Measurements from ENCODE around the gene HEXD. TPM values are rescaled to one million over a fixed set of nuclear protein-coding genes. Genes with fewer than 3 reads are reported as not detected.

Gene HEXD
- total and polyA plus RNA-seq, 2 of the 8 experiments (the other 6 are each of a cell fraction or from before 2014, with no cell fraction given): 20.6 to 21.8 TPM

DNA sequence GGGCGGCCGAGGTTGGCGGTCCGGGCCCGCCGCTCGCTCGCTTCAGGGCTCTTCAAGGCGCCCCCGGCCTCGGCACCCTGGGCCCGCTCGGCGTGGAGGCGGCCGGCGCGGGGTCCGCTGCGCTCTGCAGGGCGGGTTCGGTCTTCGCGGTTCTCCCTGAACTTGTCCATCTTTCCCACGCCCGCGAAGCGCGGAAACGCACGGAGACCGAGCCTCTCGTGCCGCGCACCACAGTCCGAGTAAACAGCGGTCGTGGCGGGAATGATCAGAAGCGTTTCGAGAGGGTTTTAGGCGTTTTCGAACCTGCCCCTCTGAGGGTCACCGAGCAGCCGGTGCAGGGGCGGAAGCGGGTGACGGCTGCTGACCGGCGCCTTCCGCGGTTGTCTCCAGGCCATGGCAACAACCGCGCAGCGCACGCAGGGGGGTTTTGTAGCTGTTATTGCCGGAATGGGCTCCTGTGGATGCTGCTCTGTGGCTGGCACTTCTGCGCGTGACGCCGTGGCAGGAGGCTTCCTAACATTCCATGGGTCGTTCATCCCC lies 40.8 kb downstream of the HEXD start:
- H3K9me3 ChIP-seq (ENCODE audit: insufficient read depth in 2 of 2, low read depth in 1 of 2, low read length in 1 of 2): peaks cover 2 to 3% of the 10 kb centered on the region in 2 experiments; a peak in 2 of 4 replicates
- H3K23me2 ChIP-seq (ENCODE audit: low read depth, low read length): peaks cover 2% of the 10 kb centered on the region; the same call in 1 of the 2 replicates
- TF ChIP-seq KDM5A (IDR thresholded peaks at IDR 0.05; ENCODE audit: low read length): peak; percentile 41; the same call in 1 of the 2 replicates
- peak; percentile 12 for TF ChIP-seq CTBP2 (IDR thresholded peaks at IDR 0.05; ENCODE audit: borderline replicate concordance, insufficient read depth, insufficient read length, low read length)
- TF ChIP-seq SAP30 (IDR thresholded peaks at IDR 0.05; ENCODE audit: insufficient read depth, insufficient replicate concordance, low read length): peak; percentile 43
- peak; percentile 21; the same call in 1 of the 2 replicates for TF ChIP-seq BACH1 (IDR thresholded peaks at IDR 0.05; ENCODE audit: low read length)
- TF ChIP-seq TAF1 (IDR thresholded peaks at IDR 0.05; ENCODE audit: low read depth, low read length): no peak
- TF ChIP-seq ASH2L (IDR thresholded peaks at IDR 0.05; ENCODE audit: low read length): no peak
- TF ChIP-seq SIN3A (conservative IDR thresholded peaks at IDR 0.05 in 1 of 2, IDR thresholded peaks at IDR 0.05 in 1 of 2; ENCODE audit: low read depth in 1 of 2, low read length in 2 of 2): 0 out of 4 replicates have a peak, but pooled peaks of 1 of the 2 experiments have one; percentile 55
- peak overlapping the region; percentile 58 for H4K5ac ChIP-seq (ENCODE audit: insufficient read length, low read depth, low read length)
- FAIRE-seq (no peak), DNase-seq (ENCODE audit: low read depth in 1 of 2, low spot score in 2 of 2) (no peak)
- H3K4me3 ChIP-seq (ENCODE audit: extremely low read depth in 1 of 4, insufficient read depth in 2 of 4, low read depth in 3 of 4, low read length in 4 of 4): peak overlapping the region; percentile 77 to 86 (median 81)
- H4K20me1 ChIP-seq (replicated peaks in 1 of 2; ENCODE audit: control insufficient read depth in 1 of 2, insufficient read depth in 2 of 2, low read length in 2 of 2): peaks cover 3 to 11% of the 10 kb centered on the region in 2 experiments
- 0 out of 2 replicates have a peak, but pooled peaks cover 4% of the 10 kb centered on the region for H3K79me1 ChIP-seq (ENCODE audit: low read depth, low read length)
- peaks cover 0 to 3% of the 10 kb centered on the region in 2 experiments; a peak in 1 of 4 replicates for H3K79me2 ChIP-seq (ENCODE audit: control insufficient read depth in 1 of 2, insufficient read depth in 2 of 2, low read length in 2 of 2)
- POLR2A ChIA-PET (ENCODE audit: partially characterized antibody): interaction anchor here (0.7 to 1.8 kb wide), 2 partner anchors 20 to 25 kb away, joined by 3 to 5 read pairs; no protein-coding TSS in a partner anchor
- WGBS, 2 experiments (ENCODE audit: extremely low coverage in 1 of 2, insufficient coverage in 1 of 2, insufficient read length in 1 of 2, insufficient replicate concordance in 2 of 2, low coverage in 1 of 2, low lambda C conversion rate in 2 of 2, missing lambda C conversion rate in 1 of 2): 3% methylated on average over 47 of the region's 62 CpGs; no CpG with 5 or more reads in 1 of the 2 experiments
- no peak overlapping the region for H2BK12ac ChIP-seq (ENCODE audit: low read depth, low read length)
- H3K18ac ChIP-seq (ENCODE audit: extremely low read depth, low read length): no peak overlapping the region; the same call in 1 of the 2 replicates
- H3K23ac ChIP-seq (ENCODE audit: insufficient read length): no peak overlapping the region
- H2BK5ac ChIP-seq (ENCODE audit: low read depth, low read length): no peak overlapping the region
- no peak overlapping the region for H2AK5ac ChIP-seq (ENCODE audit: low read depth, low read length)
- H3K9ac ChIP-seq (replicated peaks in 1 of 4; ENCODE audit: extremely low read depth in 1 of 4, low read depth in 3 of 4, low read length in 3 of 4): peak overlapping the region; percentile 62 to 77 (median 68)
- H2BK15ac ChIP-seq (ENCODE audit: low read length): no peak overlapping the region
- CTCF ChIA-PET (ENCODE audit: partially characterized antibody): interaction anchor here (0.8 kb wide), 1 partner anchor 69 kb away, joined by 4 read pairs; no protein-coding TSS in a partner anchor
- no peak overlapping the region; the same call in 1 of the 2 replicates for H2AFZ ChIP-seq (ENCODE audit: low read length)
- no peak overlapping the region for H3K27ac ChIP-seq (ENCODE audit: low read depth, low read length)
- H3K4ac ChIP-seq (replicated peaks; ENCODE audit: insufficient read length, low read depth, low read length): no peak overlapping the region
- H3K27me3 ChIP-seq (replicated peaks in 1 of 4; ENCODE audit: control insufficient read depth in 3 of 4, extremely low read depth in 1 of 4, insufficient read depth in 3 of 4, low read length in 3 of 4): no peaks in the 10 kb centered on the region
- H3K56ac ChIP-seq (replicated peaks; ENCODE audit: insufficient read length, low read depth, low read length): peak overlapping the region; percentile 6
- peaks cover 6 to 13% (median 11%) of the 10 kb centered on the region in 4 experiments; a peak in 7 of 8 replicates for H3K36me3 ChIP-seq (ENCODE audit: control insufficient read depth in 2 of 4, insufficient read depth in 4 of 4, low read length in 3 of 4)
- no peak overlapping the region for H2BK20ac ChIP-seq (ENCODE audit: low read length)
- H4K91ac ChIP-seq (replicated peaks; ENCODE audit: insufficient read length, low read length): no peak overlapping the region
- H2BK120ac ChIP-seq (replicated peaks; ENCODE audit: low read depth, low read length): no peak overlapping the region
- H3K14ac ChIP-seq (ENCODE audit: insufficient read length): no peak overlapping the region
- peak overlapping the region; percentile 83; the same call in 1 of the 2 replicates for H4K8ac ChIP-seq (ENCODE audit: extremely low read depth, insufficient read depth, low read length)
- peaks cover 0 to 8% (median 3%) of the 10 kb centered on the region in 4 experiments; a peak in 4 of 7 replicates for H3K4me1 ChIP-seq (replicated peaks in 1 of 4; ENCODE audit: control insufficient read depth in 3 of 4, insufficient read depth in 4 of 4, low read length in 3 of 4)
- H3K4me2 ChIP-seq (ENCODE audit: insufficient read depth in 1 of 2, low read depth in 2 of 2, low read length in 2 of 2): peak overlapping the region; percentile 86 to 99
